PC-3 (cell line): ENCODE measurements around the gene SERGEF. TPM values are rescaled to one million over a fixed set of nuclear protein-coding genes. Genes with fewer than 3 reads are reported as not detected.

Experiments used
- ATAC-seq: fragments of 200-7000 bp; cut with Tn5 transposase; 2 replicates; pipeline ENCODE4 v1.9.1; 2020; ENCODE audit warnings: mild to moderate bottlenecking, moderate library complexity
- BruUV-seq: library from RNA; stranded (reverse); fragments of 400-500 nt; replicated peaks from 2 replicates; lab custom pipeline; 2021; lab: Mats Ljungman, UMichigan
- CTCF ChIA-PET: fragments of 300-600 bp; sonication (Branson Sonifier 250); formaldehyde crosslinking; loops from one replicate; lab custom pipeline; 2022; ENCODE audit warnings: antibody characterized with exemption; lab: Charles Lee
- POLR2A ChIA-PET: fragments of 300-600 bp; sonication (Branson Sonifier 250); formaldehyde crosslinking; loops from one replicate; lab custom pipeline; 2022; ENCODE audit warnings: antibody characterized with exemption; ENCODE audit not compliant: unreplicated experiment; lab: Charles Lee
- DNase-seq: peaks from one replicate; pipeline ENCODE4 v3.0.0-alpha.2; 2015
- H2AFZ ChIP-seq: fragments of 300-600 bp; sonication (generic); 2 replicates; pipeline ENCODE4 v1.6.0; 2016; ENCODE audit warnings: antibody characterized with exemption, low read length
- H3F3A ChIP-seq: fragments of 300-600 bp; sonication (generic); one replicate; pipeline ENCODE4 v1.6.0; 2017; ENCODE audit warnings: antibody characterized with exemption, low read length, control low read depth, mild to moderate bottlenecking; ENCODE audit not compliant: unreplicated experiment
- H3K27ac ChIP-seq: fragments of 300-600 bp; sonication (generic); 2 replicates; pipeline ENCODE4 v1.5.1; 2016; ENCODE audit warnings: mild to moderate bottlenecking, low read length
- H3K27me3 ChIP-seq: fragments of 300-600 bp; sonication (generic); 2 replicates; pipeline ENCODE4 v1.6.1; 2016; ENCODE audit warnings: low read length, mixed read lengths
- H3K36me3 ChIP-seq: fragments of 300-600 bp; sonication (generic); 2 replicates; pipeline ENCODE4 v1.6.1; 2016; ENCODE audit warnings: low read depth, mixed run types, low read length, mixed read lengths
- H3K4me1 ChIP-seq: fragments of 300-600 bp; sonication (generic); 2 replicates; pipeline ENCODE4 v1.5.1; 2016; ENCODE audit warnings: low read length; ENCODE audit not compliant: insufficient read depth
- H3K4me2 ChIP-seq: fragments of 300-600 bp; sonication (generic); 2 replicates; pipeline ENCODE4 v1.6.0; 2016; ENCODE audit warnings: low read length
- H3K4me3 ChIP-seq: fragments of 300-600 bp; sonication (generic); 2 replicates; pipeline ENCODE4 v1.5.1; 2016; ENCODE audit warnings: mild to moderate bottlenecking, low read length, mixed read lengths
- H3K79me2 ChIP-seq: fragments of 300-600 bp; sonication (generic); 2 replicates; pipeline ENCODE4 v1.6.1; 2017; ENCODE audit warnings: low read length, mixed read lengths
- H3K9ac ChIP-seq: fragments of 300-600 bp; sonication (generic); 2 replicates; pipeline ENCODE4 v1.6.0; 2016; ENCODE audit warnings: mild to moderate bottlenecking, low read length
- H3K9me2 ChIP-seq: fragments of 300-600 bp; sonication (generic); replicated peaks from 2 replicates; pipeline ENCODE4 v1.6.1; 2016; ENCODE audit warnings: mixed run types, low read length, mixed read lengths
- H3K9me3 ChIP-seq: fragments of 300-600 bp; sonication (generic); 2 replicates; pipeline ENCODE4 v1.6.1; 2016; ENCODE audit warnings: low read length, mixed read lengths
- H4K20me1 ChIP-seq: fragments of 300-600 bp; sonication (generic); 2 replicates; pipeline ENCODE4 v1.6.1; 2016; ENCODE audit warnings: low read length, mixed read lengths
- CTCF ChIP-seq: fragments of 300-600 bp; sonication (generic); conservative IDR thresholded peaks from 2 replicates; pipeline ENCODE4 v1.5.1; 2017; ENCODE audit warnings: antibody characterized with exemption, low read depth, mild to moderate bottlenecking, low read length
- EZH2 ChIP-seq: fragments of 300-600 bp; sonication (generic); IDR thresholded peaks from one replicate; pipeline ENCODE4 v1.6.1; 2017; ENCODE audit warnings: antibody characterized with exemption, mild to moderate bottlenecking, low read length; ENCODE audit not compliant: unreplicated experiment
- EZH2phosphoT487 ChIP-seq: fragments of 300-600 bp; sonication (generic); IDR thresholded peaks from 2 replicates; pipeline ENCODE4 v1.6.1; 2018; ENCODE audit warnings: mild to moderate bottlenecking, antibody characterized with exemption, low read length, borderline replicate concordance
- intact Hi-C: fragments of 100-400 bp; cut with micrococcal nuclease; formaldehyde crosslinking; loops from 2 replicates; pipeline ENCODE4 v1.9.0; 2023
- total RNA-seq: library from RNA; depleted of rRNA; stranded (reverse); fragments of >200 nt; gene quantifications from 2 replicates; pipeline ENCODE4 v1.2.3, GENCODE V29; 2014

SERGEF gene
- total RNA-seq, 1 experiment from 2014 or later: 13.7 TPM

- H3K27me3 ChIP-seq: no peaks in the 10 kb centered on the region
- H3F3A ChIP-seq: peaks cover 6% of the 10 kb centered on the region
- intact Hi-C loops: loop anchor here (10.0 kb wide), 1 partner anchor 401 kb away; no protein-coding TSS in a partner anchor
- no TSS peak for BruUV-seq
- H3K9ac ChIP-seq: no peak overlapping the region
- TF ChIP-seq EZH2phosphoT487 (no peak), CTCF (no peak), EZH2 (no peak)
- H4K20me1 ChIP-seq: no peaks in the 10 kb centered on the region
- H3K9me2 ChIP-seq: no peaks in the 10 kb centered on the region
- POLR2A ChIA-PET: no interaction called here
- CTCF ChIA-PET: no interaction called here
- H3K27ac ChIP-seq: no peak overlapping the region
- no peaks in the 10 kb centered on the region for H3K9me3 ChIP-seq
- no peak overlapping the region for H2AFZ ChIP-seq
- no peak overlapping the region for H3K4me2 ChIP-seq
- ATAC-seq (no peak), DNase-seq (no peak)
- H3K4me3 ChIP-seq: no peak overlapping the region
- H3K79me2 ChIP-seq: no peaks in the 10 kb centered on the region
- peaks cover 27% of the 10 kb centered on the region for H3K4me1 ChIP-seq
- H3K36me3 ChIP-seq: no peaks in the 10 kb centered on the region; the same call in 1 of the 2 replicates
Measured at GRCh38 chr11:17983569-17983968, 29.3 kb downstream of the SERGEF start.

GRCh38 chr11:17979770-17980371 lies 33.0 kb downstream of the SERGEF start:
- BruUV-seq: no TSS peak
- Histone ChIP-seq H3K27ac (no peak overlapping the region), H3K27me3 (no peaks in the 10 kb centered on the region), H3K36me3 (no peaks in the 10 kb centered on the region), H2AFZ (no peak overlapping the region), H3K79me2 (no peaks in the 10 kb centered on the region), H4K20me1 (0 out of 2 replicates have a peak, but pooled peaks cover 2% of the 10 kb centered on the region), H3K4me2 (no peak overlapping the region), H3K9ac (no peak overlapping the region), H3K4me3 (no peak overlapping the region), H3K9me3 (no peaks in the 10 kb centered on the region), H3K4me1 (peaks cover 3% of the 10 kb centered on the region; the same call in 1 of the 2 replicates), H3F3A (no peaks in the 10 kb centered on the region), H3K9me2 (no peaks in the 10 kb centered on the region)
- peak; percentile 39 for ATAC-seq
- intact Hi-C loops: loop anchor here (1.0 to 10.0 kb wide), 4 partner anchors 220 to 405 kb away; no protein-coding TSS in a partner anchor
- DNase-seq: peak; percentile 61
- no peak for TF ChIP-seq EZH2
- TF ChIP-seq CTCF: peak; percentile 84
- ChIA-PET POLR2A (no interaction called here), CTCF (no interaction called here)
